ENCODE measurements around the gene GALNT11. TPM values are rescaled to one million over a fixed set of nuclear protein-coding genes. Genes with fewer than 3 reads are reported as not detected.

GALNT11 gene
- total and polyA plus RNA-seq, 9 donors: 20.1 to 57.6 (median 34.3) TPM

DNA sequence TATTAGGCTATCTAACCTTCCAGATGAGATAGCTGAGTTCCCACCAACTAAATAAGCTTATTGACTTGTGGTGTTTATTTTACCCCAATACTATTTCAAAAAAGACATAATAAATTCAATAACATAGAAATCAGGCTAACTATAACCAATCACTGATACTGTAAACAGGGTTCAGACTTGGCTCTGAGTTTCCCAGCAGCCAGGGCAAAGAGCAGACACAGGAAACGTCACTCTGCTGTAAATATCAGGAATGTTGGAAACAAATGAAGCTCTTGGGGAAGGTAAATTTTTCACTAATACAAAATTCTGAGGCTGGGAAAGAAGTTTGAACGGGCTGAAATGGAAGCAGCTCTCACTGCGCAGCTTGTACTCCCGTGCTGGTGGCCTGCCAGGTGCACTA, 114.6 kb downstream of the GALNT11 start:
- H3K36me3 ChIP-seq: no peaks in the 10 kb centered on the region
- WGBS, 3 donors: 84 to 91% (median 89%) methylated on average over 4 of the region's 4 CpGs
- TF ChIP-seq, protein P1, sequence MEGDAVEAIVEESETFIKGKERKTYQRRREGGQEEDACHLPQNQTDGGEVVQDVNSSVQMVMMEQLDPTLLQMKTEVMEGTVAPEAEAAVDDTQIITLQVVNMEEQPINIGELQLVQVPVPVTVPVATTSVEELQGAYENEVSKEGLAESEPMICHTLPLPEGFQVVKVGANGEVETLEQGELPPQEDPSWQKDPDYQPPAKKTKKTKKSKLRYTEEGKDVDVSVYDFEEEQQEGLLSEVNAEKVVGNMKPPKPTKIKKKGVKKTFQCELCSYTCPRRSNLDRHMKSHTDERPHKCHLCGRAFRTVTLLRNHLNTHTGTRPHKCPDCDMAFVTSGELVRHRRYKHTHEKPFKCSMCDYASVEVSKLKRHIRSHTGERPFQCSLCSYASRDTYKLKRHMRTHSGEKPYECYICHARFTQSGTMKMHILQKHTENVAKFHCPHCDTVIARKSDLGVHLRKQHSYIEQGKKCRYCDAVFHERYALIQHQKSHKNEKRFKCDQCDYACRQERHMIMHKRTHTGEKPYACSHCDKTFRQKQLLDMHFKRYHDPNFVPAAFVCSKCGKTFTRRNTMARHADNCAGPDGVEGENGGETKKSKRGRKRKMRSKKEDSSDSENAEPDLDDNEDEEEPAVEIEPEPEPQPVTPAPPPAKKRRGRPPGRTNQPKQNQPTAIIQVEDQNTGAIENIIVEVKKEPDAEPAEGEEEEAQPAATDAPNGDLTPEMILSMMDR (IDR thresholded peaks at IDR 0.05): no peak
- TF ChIP-seq EP300 (IDR thresholded peaks at IDR 0.05) (no peak), POLR2A (IDR thresholded peaks at IDR 0.05) (no peak)
- no peak overlapping the region for H3K4me3 ChIP-seq
- H3K4me1 ChIP-seq (ENCODE audit: insufficient read depth): peaks cover 7% of the 10 kb centered on the region
- H3K27me3 ChIP-seq: no peaks in the 10 kb centered on the region
- intact Hi-C loops (cut with DNase I): no loop called here
- no peak overlapping the region for H3K27ac ChIP-seq
- DNase-seq: no peak
- no peaks in the 10 kb centered on the region for H3K9me3 ChIP-seq

DNA sequence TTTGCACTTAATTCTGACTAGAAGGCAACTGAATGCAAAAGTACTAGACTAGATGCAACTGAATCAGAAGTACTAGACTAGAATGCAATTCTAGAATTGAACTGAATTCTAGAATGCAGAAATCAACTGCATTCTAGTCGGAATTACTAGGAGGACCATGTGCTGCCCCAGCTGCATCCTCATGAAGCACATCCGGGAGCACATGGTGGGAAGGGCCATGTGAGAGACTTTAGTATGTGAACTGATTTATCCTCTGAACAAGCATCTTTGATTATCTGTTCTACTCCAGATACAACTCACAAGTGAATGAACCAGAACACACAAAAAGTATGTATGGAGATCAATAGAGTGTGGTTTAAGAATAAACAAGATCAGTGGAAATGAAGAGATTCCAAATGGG, 115.1 kb downstream of the GALNT11 start:
- no peak overlapping the region for H3K27ac ChIP-seq
- no peak for DNase-seq
- intact Hi-C loops (cut with DNase I): no loop called here
- H3K4me1 ChIP-seq (ENCODE audit: insufficient read depth): peaks cover 7% of the 10 kb centered on the region
- H3K36me3 ChIP-seq: no peaks in the 10 kb centered on the region
- no peak overlapping the region for H3K4me3 ChIP-seq
- H3K9me3 ChIP-seq: no peaks in the 10 kb centered on the region
- no peaks in the 10 kb centered on the region for H3K27me3 ChIP-seq
- 92 to 93% (median 92%) methylated on average over 2 of the region's 2 CpGs for WGBS, 3 donors
- TF ChIP-seq, protein P1 (IDR thresholded peaks at IDR 0.05): no peak
- TF ChIP-seq POLR2A (IDR thresholded peaks at IDR 0.05): no peak
- TF ChIP-seq EP300 (IDR thresholded peaks at IDR 0.05): no peak

DNA sequence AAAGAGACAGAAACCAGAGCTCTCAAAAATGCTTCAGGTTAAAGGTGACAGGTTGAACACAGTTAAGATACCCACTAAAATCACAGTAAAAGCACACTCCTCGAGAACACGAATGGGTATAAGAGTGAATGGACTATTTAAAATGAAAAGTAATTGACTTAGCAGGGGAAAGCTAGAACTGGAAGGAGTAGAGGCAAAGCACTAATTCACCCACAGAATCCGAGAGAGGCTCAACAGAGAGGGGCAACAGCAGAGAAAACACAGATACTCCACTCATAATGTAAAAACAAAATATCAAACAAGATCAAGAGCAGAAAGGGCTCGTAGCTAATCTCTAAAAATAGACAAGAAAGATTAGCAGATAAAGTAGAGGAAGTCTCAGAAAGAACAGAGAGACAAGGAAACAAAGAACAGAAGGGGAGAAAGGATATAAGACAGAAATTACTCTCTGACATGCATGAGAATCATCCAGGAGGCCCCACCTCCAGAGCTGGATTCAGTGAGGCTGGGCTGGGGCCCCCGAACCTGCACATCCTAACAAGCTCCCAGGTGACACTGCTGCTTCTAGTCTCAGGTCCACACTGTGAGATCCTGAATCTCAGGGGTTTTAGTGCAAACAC, 117.6 kb downstream of the GALNT11 start:
- 56 to 59% (median 58%) methylated on average over 5 of the region's 5 CpGs for WGBS, 3 donors
- H3K27ac ChIP-seq: no peak overlapping the region
- DNase-seq: no peak
- no peaks in the 10 kb centered on the region for H3K27me3 ChIP-seq
- H3K4me3 ChIP-seq: no peak overlapping the region
- intact Hi-C loops (cut with DNase I): no loop called here
- no peaks in the 10 kb centered on the region for H3K4me1 ChIP-seq (ENCODE audit: insufficient read depth)
- TF ChIP-seq, protein P1 (IDR thresholded peaks at IDR 0.05): no peak
- no peaks in the 10 kb centered on the region for H3K36me3 ChIP-seq
- H3K9me3 ChIP-seq: no peaks in the 10 kb centered on the region

DNA sequence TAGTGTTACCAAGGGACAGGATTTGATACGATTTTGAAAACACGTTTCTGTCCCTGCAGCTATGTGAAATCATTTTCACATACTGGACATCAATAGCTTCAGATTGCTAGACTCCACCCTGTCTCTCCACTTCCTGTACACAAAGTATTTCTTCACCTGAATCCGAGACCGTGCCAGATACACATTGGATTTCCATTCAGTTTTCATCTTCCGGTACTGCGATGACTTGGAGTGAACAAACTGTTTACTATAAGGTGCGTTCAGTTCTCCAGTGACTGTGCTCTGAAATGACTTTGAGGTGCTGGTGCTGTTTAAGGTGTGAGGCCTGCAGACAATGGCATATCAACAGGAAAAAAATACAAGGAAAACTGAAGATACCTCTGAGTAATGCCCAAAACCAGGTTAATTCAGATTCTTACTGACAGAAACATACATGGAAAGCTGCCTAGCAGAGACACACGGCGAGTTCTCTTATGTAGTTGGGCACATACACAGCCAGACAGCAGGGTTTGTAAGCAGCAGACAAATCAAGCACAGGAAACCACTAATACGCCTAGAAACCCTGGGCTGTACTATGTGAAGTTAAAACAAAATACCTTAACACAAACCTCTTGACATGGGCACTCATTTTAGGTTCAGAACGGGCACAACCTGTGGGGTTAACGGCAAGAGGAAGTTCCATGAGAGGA, 119.2 kb downstream of the GALNT11 start:
- no peaks in the 10 kb centered on the region for H3K9me3 ChIP-seq
- intact Hi-C loops (cut with DNase I): no loop called here
- H3K4me1 ChIP-seq (ENCODE audit: insufficient read depth): no peaks in the 10 kb centered on the region
- H3K4me3 ChIP-seq: no peak overlapping the region
- no peaks in the 10 kb centered on the region for H3K36me3 ChIP-seq
- 85 to 88% (median 88%) methylated on average over 12 of the region's 12 CpGs for WGBS, 3 donors
- no peak overlapping the region for H3K27ac ChIP-seq
- no peak for DNase-seq
- TF ChIP-seq EP300 (IDR thresholded peaks at IDR 0.05) (no peak), POLR2A (IDR thresholded peaks at IDR 0.05) (no peak)
- TF ChIP-seq, protein P1 (IDR thresholded peaks at IDR 0.05): no peak
- no peaks in the 10 kb centered on the region for H3K27me3 ChIP-seq
